H1 (cell line): ENCODE measurements around the gene CA14. TPM values are rescaled to one million over a fixed set of nuclear protein-coding genes. Genes with fewer than 3 reads are reported as not detected.

Experiments used
- CTCF ChIA-PET: fragments of 300-600 bp; sonication (Branson Sonifier 250); formaldehyde crosslinking; loops from one replicate; lab custom pipeline; 2021; ENCODE audit not compliant: partially characterized antibody; lab: Charles Lee
- POLR2A ChIA-PET: fragments of 300-600 bp; sonication (Branson Sonifier 250); formaldehyde crosslinking; loops from one replicate; lab custom pipeline; 2021; ENCODE audit warnings: inconsistent platforms; ENCODE audit not compliant: partially characterized antibody; lab: Charles Lee
- DNase-seq, 2 experiments: peaks; one replicate each; pipeline versions ENCODE4 v3.0.0 to v3.0.0-alpha.2; 2010 to 2022; ENCODE audit warnings: low spot score in 2 of 2, low read depth in 1 of 2, mixed read lengths in 1 of 2
- FAIRE-seq: peaks from 2 replicates; lab custom pipeline; 2011; peaks lifted over from hg19 to GRCh38; lab: Jason Lieb, UNC
- H2AFZ ChIP-seq: 2 replicates; pipeline ENCODE4 v1.8.1; 2012; ENCODE audit warnings: low read length, inconsistent platforms
- H2AK5ac ChIP-seq: 2 replicates; pipeline ENCODE4 v1.6.1; 2013; ENCODE audit warnings: low read depth, low read length
- H2BK120ac ChIP-seq: replicated peaks from 2 replicates; pipeline ENCODE3; 2013; ENCODE audit warnings: low read depth, low read length, inconsistent platforms
- H2BK12ac ChIP-seq: 2 replicates; pipeline ENCODE4 v1.6.1; 2013; ENCODE audit warnings: low read depth, low read length
- H2BK15ac ChIP-seq: 2 replicates; pipeline ENCODE4 v1.6.1; 2013; ENCODE audit warnings: low read length
- H2BK20ac ChIP-seq: 2 replicates; pipeline ENCODE4 v1.6.1; 2013; ENCODE audit warnings: low read length
- H2BK5ac ChIP-seq: 2 replicates; pipeline ENCODE4 v1.6.1; 2013; ENCODE audit warnings: low read depth, low read length
- H3K14ac ChIP-seq: 2 replicates; pipeline ENCODE4 v1.6.1; 2013; ENCODE audit warnings: inconsistent platforms; ENCODE audit not compliant: insufficient read length
- H3K18ac ChIP-seq: 2 replicates; pipeline ENCODE4 v1.6.1; 2013; ENCODE audit warnings: low read length; ENCODE audit errors: extremely low read depth
- H3K23ac ChIP-seq: 2 replicates; pipeline ENCODE4 v1.6.1; 2013; ENCODE audit warnings: inconsistent platforms; ENCODE audit not compliant: insufficient read length
- H3K23me2 ChIP-seq: 2 replicates; pipeline ENCODE4 v1.6.1; 2013; ENCODE audit warnings: low read depth, low read length
- H3K27ac ChIP-seq: 2 replicates; pipeline ENCODE4 v1.6.1; 2011; ENCODE audit warnings: low read depth, low read length, inconsistent platforms
- H3K27me3 ChIP-seq, 4 experiments: replicated peaks in 1 of 4; 1 replicate in 1 of 4; 2 replicates in 3 of 4; pipeline versions ENCODE4 v1.6.1 to v1.8.1; 2011 to 2013; ENCODE audit warnings: low read length in 3 of 4, mild to moderate bottlenecking in 3 of 4, inconsistent platforms in 2 of 4, mixed read lengths in 2 of 4, moderate library complexity in 1 of 4; ENCODE audit not compliant: control insufficient read depth in 3 of 4, insufficient read depth in 3 of 4; ENCODE audit errors: extremely low read depth in 1 of 4
- H3K36me3 ChIP-seq, 4 experiments: 2 replicates each; pipeline versions ENCODE4 v1.6.1 to v1.8.1; 2011 to 2013; ENCODE audit warnings: mild to moderate bottlenecking in 4 of 4, low read length in 3 of 4, moderate library complexity in 2 of 4, control low read depth in 1 of 4, inconsistent platforms in 1 of 4; ENCODE audit not compliant: insufficient read depth in 4 of 4, control insufficient read depth in 2 of 4
- H3K4ac ChIP-seq: replicated peaks from 2 replicates; pipeline ENCODE3; 2013; ENCODE audit warnings: low read length, low read depth, mixed read lengths, inconsistent platforms; ENCODE audit not compliant: insufficient read length
- H3K4me1 ChIP-seq, 4 experiments: replicated peaks in 1 of 4; 1 replicate in 1 of 4; 2 replicates in 3 of 4; pipeline versions ENCODE4 v1.6.1 to v1.8.1; 2011 to 2013; ENCODE audit warnings: low read length in 3 of 4, inconsistent platforms in 2 of 4, mixed read lengths in 1 of 4; ENCODE audit not compliant: insufficient read depth in 4 of 4, control insufficient read depth in 3 of 4
- H3K4me2 ChIP-seq, 2 experiments: 2 replicates each; pipeline versions ENCODE4 v1.6.1 to v1.8.1; 2011 to 2013; ENCODE audit warnings: low read depth in 2 of 2, low read length in 2 of 2, control low read depth in 1 of 2, inconsistent platforms in 1 of 2, mild to moderate bottlenecking in 1 of 2; ENCODE audit not compliant: insufficient read depth in 1 of 2
- H3K4me3 ChIP-seq, 4 experiments: fragments of 200-600, 300-600 bp in 1 of 4; sonication (generic), shearing (Covaris generic), sonication (Bioruptor Twin) in 1 of 4; 2 replicates each; pipeline versions ENCODE4 v1.5.1 to v1.8.1; 2011 to 2016; ENCODE audit warnings: low read length in 4 of 4, low read depth in 3 of 4, control low read depth in 2 of 4, inconsistent platforms in 2 of 4, mild to moderate bottlenecking in 2 of 4, mixed read lengths in 1 of 4, moderate library complexity in 1 of 4; ENCODE audit not compliant: insufficient read depth in 2 of 4; ENCODE audit errors: extremely low read depth in 1 of 4
- H3K56ac ChIP-seq: replicated peaks from 2 replicates; pipeline ENCODE3; 2013; ENCODE audit warnings: low read depth, mild to moderate bottlenecking, mixed read lengths, low read length, inconsistent platforms; ENCODE audit not compliant: insufficient read length
- H3K79me1 ChIP-seq: 2 replicates; pipeline ENCODE4 v1.6.1; 2013; ENCODE audit warnings: low read depth, low read length, control low read depth
- H3K79me2 ChIP-seq, 2 experiments: 2 replicates each; pipeline versions ENCODE4 v1.6.1 to v1.8.1; 2012 to 2013; ENCODE audit warnings: low read length in 2 of 2, mild to moderate bottlenecking in 2 of 2, inconsistent platforms in 1 of 2; ENCODE audit not compliant: insufficient read depth in 2 of 2, control insufficient read depth in 1 of 2
- H3K9ac ChIP-seq, 4 experiments: replicated peaks in 1 of 4; 1 replicate in 1 of 4; 2 replicates in 3 of 4; pipeline versions ENCODE4 v1.6.1 to v1.8.1; 2011 to 2013; ENCODE audit warnings: low read depth in 3 of 4, low read length in 3 of 4, control low read depth in 2 of 4, mild to moderate bottlenecking in 2 of 4, moderate library complexity in 2 of 4, inconsistent platforms in 1 of 4; ENCODE audit errors: extremely low read depth in 1 of 4
- H3K9me3 ChIP-seq, 2 experiments: 2 replicates each; pipeline versions ENCODE4 v1.6.1 to v1.8.1; 2012 to 2013; ENCODE audit warnings: mild to moderate bottlenecking in 2 of 2, moderate library complexity in 2 of 2, control low read depth in 1 of 2, inconsistent platforms in 1 of 2, low read depth in 1 of 2, low read length in 1 of 2, mixed read lengths in 1 of 2; ENCODE audit not compliant: insufficient read depth in 2 of 2
- H4K20me1 ChIP-seq, 2 experiments: replicated peaks in 1 of 2; 2 replicates each; pipeline versions ENCODE3 to v1.8.1; 2011 to 2013; ENCODE audit warnings: inconsistent platforms in 2 of 2, low read length in 2 of 2, mild to moderate bottlenecking in 1 of 2; ENCODE audit not compliant: insufficient read depth in 2 of 2, control insufficient read depth in 1 of 2
- H4K5ac ChIP-seq: 2 replicates; pipeline ENCODE4 v1.6.1; 2013; ENCODE audit warnings: low read length, low read depth, mixed read lengths, inconsistent platforms; ENCODE audit not compliant: insufficient read length
- H4K8ac ChIP-seq: 2 replicates; pipeline ENCODE4 v1.8.0; 2013; ENCODE audit warnings: mild to moderate bottlenecking, moderate library complexity, low read length, inconsistent platforms; ENCODE audit not compliant: insufficient read depth; ENCODE audit errors: extremely low read depth
- H4K91ac ChIP-seq: replicated peaks from 2 replicates; pipeline ENCODE3; 2013; ENCODE audit warnings: low read length, mixed read lengths, inconsistent platforms; ENCODE audit not compliant: insufficient read length
- CBX5 ChIP-seq: fragments of 300-800, 300-1000 bp; sonication (generic); IDR thresholded peaks from 2 replicates; pipeline ENCODE4 v1.7.1; 2016; ENCODE audit warnings: antibody characterized with exemption, low read length, low read depth
- EZH2 ChIP-seq: fragments of 200-600 bp; sonication (generic); IDR thresholded peaks from 2 replicates; pipeline ENCODE4 v1.7.1; 2012; ENCODE audit warnings: low read depth, mild to moderate bottlenecking, moderate library complexity, low read length, inconsistent platforms; ENCODE audit not compliant: severe bottlenecking
- TAF7 ChIP-seq: optimal IDR thresholded peaks from 2 replicates; pipeline ENCODE3; 2011; ENCODE audit warnings: low read depth, mild to moderate bottlenecking, inconsistent platforms, low read length, moderate library complexity, borderline replicate concordance
- WGBS, 2 experiments: shearing (Covaris generic) in 1 of 2; methylation state at CpG; one replicate each; pipeline versions ENCODE4 v1.1.6 to v1.1.7; 2013 to 2015; ENCODE audit warnings: low lambda C conversion rate in 2 of 2, mixed read lengths in 2 of 2, inconsistent platforms in 1 of 2, low coverage in 1 of 2, missing lambda C conversion rate in 1 of 2; ENCODE audit not compliant: insufficient replicate concordance in 2 of 2, insufficient coverage in 1 of 2, insufficient read length in 1 of 2; ENCODE audit errors: extremely low coverage in 1 of 2, missing lambda C conversion rate in 1 of 2; 5-methylcytosine and 5-hydroxymethylcytosine counted together
- polyA plus RNA-seq, 7 experiments: library from polyadenylated mRNA; depleted of rRNA in 3 of 7; stranded (reverse) in 5 of 7; unstranded in 2 of 7; fragments of >200 nt in 5 of 7; fragments of 200-250 nt in 2 of 7; gene quantifications; 1 replicate in 5 of 7; 2 replicates in 1 of 7; 4 replicates in 1 of 7; pipeline versions ENCODE4 v1.2.1 to v1.2.3, GENCODE V29; 2011 to 2013; ENCODE audit warnings: missing spikeins in 2 of 7, mixed read lengths in 2 of 7
- total RNA-seq: library from RNA; stranded (reverse); fragmentation: NEBNext Ultra II Directional; extraction: Animal tissue kit (Norgen Biotek cat#: 25700); gene quantifications from 2 replicates; pipeline ENCODE4 v1.2.1, GENCODE V29; 2021
- TF ChIP-seq, protein P1 (sequence below): IDR thresholded peaks from 2 replicates; pipeline ENCODE4 v1.6.1; 2011; ENCODE audit warnings: low read length, improper control_type of control experiment

Gene CA14
- total and polyA plus RNA-seq, 2 of the 8 experiments (the other 6 are each of a cell fraction or from before 2014, with no cell fraction given) = 52.3 to 105 TPM

DNA sequence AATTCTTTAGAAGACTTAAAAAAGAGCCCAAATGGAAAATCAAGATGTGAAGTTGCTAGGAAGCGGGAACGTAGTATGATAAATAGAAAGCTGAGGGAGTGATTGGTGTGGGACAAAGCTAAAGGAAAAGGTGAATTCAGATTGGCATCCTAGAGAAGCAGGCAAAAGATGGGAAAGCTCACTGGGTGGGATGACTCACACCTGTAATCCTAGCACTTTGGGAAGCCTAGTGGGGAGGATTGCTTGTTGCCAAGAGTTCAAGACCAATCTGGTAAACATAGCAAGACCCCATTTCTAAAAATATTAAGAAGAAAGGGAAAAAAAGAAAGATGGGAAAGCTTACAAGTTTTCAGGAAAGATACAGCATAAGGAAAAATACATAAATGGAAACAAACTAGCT, 37.9 kb downstream of the CA14 start:
- DNase-seq (no peak), FAIRE-seq (no peak)
- Histone ChIP-seq H3K4me3 (no peak overlapping the region; a peak in 1 of 8 replicates), H3K79me1 (no peaks in the 10 kb centered on the region), H3K56ac (no peak overlapping the region), H3K14ac (no peak overlapping the region), H2BK12ac (no peak overlapping the region), H2AK5ac (no peak overlapping the region), H2BK5ac (no peak overlapping the region), H2BK20ac (no peak overlapping the region), H3K4me1 (no peaks in the 10 kb centered on the region; a peak in 2 of 7 replicates), H3K27ac (no peak overlapping the region), H3K4me2 (peak overlapping the region in 1 of 2 experiments; percentile 72; a peak in 1 of 4 replicates), H4K8ac (no peak overlapping the region), H3K79me2 (peaks cover 4 to 39% of the 10 kb centered on the region in 2 experiments; a peak in 3 of 4 replicates), H3K27me3 (no peaks in the 10 kb centered on the region), H3K36me3 (peaks cover 15 to 39% (median 26%) of the 10 kb centered on the region in 4 experiments; a peak in 7 of 8 replicates), H3K4ac (no peak overlapping the region), H2BK120ac (no peak overlapping the region), H2AFZ (no peak overlapping the region), H2BK15ac (no peak overlapping the region), H3K23ac (no peak overlapping the region), H4K20me1 (no peaks in the 10 kb centered on the region), H4K91ac (no peak overlapping the region), H3K9me3 (no peaks in the 10 kb centered on the region), H4K5ac (no peak overlapping the region), H3K23me2 (no peaks in the 10 kb centered on the region; the same call in 1 of the 2 replicates), H3K18ac (no peak overlapping the region), H3K9ac (no peak overlapping the region; a peak in 1 of 7 replicates)
- ChIA-PET POLR2A (interaction anchor here (0.9 to 4.5 kb wide), 8 partner anchors 9 to 100 kb away, joined by 3 to 25 read pairs (median 4); partner anchors contain the start of gene CA14), CTCF (interaction anchor here (0.7 to 4.5 kb wide), 2 partner anchors 34 to 40 kb away, joined by 3 to 14 read pairs; no protein-coding TSS in a partner anchor)
- whole genome bisulfite sequencing, 2 experiments = 100% methylated on average over 2 of the region's 2 CpGs
- TF ChIP-seq CBX5 = no peak
- no peak for TF ChIP-seq TAF7
- TF ChIP-seq, protein P1, sequence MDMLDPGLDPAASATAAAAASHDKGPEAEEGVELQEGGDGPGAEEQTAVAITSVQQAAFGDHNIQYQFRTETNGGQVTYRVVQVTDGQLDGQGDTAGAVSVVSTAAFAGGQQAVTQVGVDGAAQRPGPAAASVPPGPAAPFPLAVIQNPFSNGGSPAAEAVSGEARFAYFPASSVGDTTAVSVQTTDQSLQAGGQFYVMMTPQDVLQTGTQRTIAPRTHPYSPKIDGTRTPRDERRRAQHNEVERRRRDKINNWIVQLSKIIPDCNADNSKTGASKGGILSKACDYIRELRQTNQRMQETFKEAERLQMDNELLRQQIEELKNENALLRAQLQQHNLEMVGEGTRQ = no peak
- TF ChIP-seq EZH2 = no peak
